ACC112 (cell line): ENCODE results near the gene USP43.

Experiments
- H2AFZ ChIP-seq: fragments of 200-600 bp; sonication (generic); one replicate; pipeline ENCODE4 v1.6.0; 2017; ENCODE audit warnings: antibody characterized with exemption, low read length; ENCODE audit not compliant: unreplicated experiment
- H3K27ac ChIP-seq: fragments of 200-600 bp; sonication (generic); 2 replicates; pipeline ENCODE4 v1.5.1; 2014; ENCODE audit warnings: low read depth, mild to moderate bottlenecking, antibody characterized with exemption, low read length, moderate library complexity
- H3K27me3 ChIP-seq: fragments of 200-600 bp; sonication (generic); 2 replicates; pipeline ENCODE4 v1.6.1; 2014; ENCODE audit warnings: mild to moderate bottlenecking, antibody characterized with exemption, low read length, moderate library complexity, mixed read lengths; ENCODE audit not compliant: insufficient read depth
- H3K36me3 ChIP-seq: fragments of 200-600 bp; sonication (generic); 2 replicates; pipeline ENCODE4 v1.6.1; 2016; ENCODE audit warnings: mild to moderate bottlenecking, antibody characterized with exemption, low read length, moderate library complexity, mixed read lengths; ENCODE audit not compliant: insufficient read depth
- H3K4me1 ChIP-seq: fragments of 200-600 bp; sonication (generic); one replicate; pipeline ENCODE4 v1.6.1; 2016; ENCODE audit warnings: low read length, mixed read lengths; ENCODE audit not compliant: insufficient read depth, unreplicated experiment, control insufficient read depth
- H3K4me3 ChIP-seq: fragments of 200-600 bp; sonication (generic); 2 replicates; pipeline ENCODE4 v1.5.1; 2014; ENCODE audit warnings: mild to moderate bottlenecking, low read depth, low read length
- H3K79me2 ChIP-seq: fragments of 200-600 bp; sonication (generic); one replicate; pipeline ENCODE4 v1.6.0; 2016; ENCODE audit warnings: low read length; ENCODE audit not compliant: control insufficient read depth, unreplicated experiment, insufficient read depth

Gene USP43

GRCh38 chr17:9705745-9706144 is 60.4 kb downstream of the USP43 start:
- no peak overlapping the region for H3K4me3 ChIP-seq
- no peaks in the 10 kb centered on the region for H3K36me3 ChIP-seq
- peaks cover 1% of the 10 kb centered on the region; the same call in 1 of the 2 replicates for H3K27me3 ChIP-seq
- H3K79me2 ChIP-seq: no peaks in the 10 kb centered on the region
- no peaks in the 10 kb centered on the region for H3K4me1 ChIP-seq
- H2AFZ ChIP-seq: no peak overlapping the region
- no peak overlapping the region for H3K27ac ChIP-seq

GRCh38 chr17:9707948-9708347 is 62.6 kb downstream of the USP43 start:
- H3K27me3 ChIP-seq: peaks cover 6% of the 10 kb centered on the region; the same call in 1 of the 2 replicates
- no peaks in the 10 kb centered on the region for H3K4me1 ChIP-seq
- no peak overlapping the region for H2AFZ ChIP-seq
- H3K79me2 ChIP-seq: no peaks in the 10 kb centered on the region
- no peak overlapping the region for H3K27ac ChIP-seq
- H3K4me3 ChIP-seq: no peak overlapping the region
- no peaks in the 10 kb centered on the region for H3K36me3 ChIP-seq

- H3K4me1 ChIP-seq: no peaks in the 10 kb centered on the region
- no peak overlapping the region for H2AFZ ChIP-seq
- H3K79me2 ChIP-seq: no peaks in the 10 kb centered on the region
- no peaks in the 10 kb centered on the region for H3K36me3 ChIP-seq
- no peak overlapping the region for H3K27ac ChIP-seq
- H3K4me3 ChIP-seq: no peak overlapping the region
- H3K27me3 ChIP-seq: peaks cover 10% of the 10 kb centered on the region; the same call in 1 of the 2 replicates
These were observed 69.5 kb downstream of the USP43 start for GRCh38 chr17:9714801-9715200.

- H2AFZ ChIP-seq: no peak overlapping the region
- no peaks in the 10 kb centered on the region for H3K4me1 ChIP-seq
- H3K27ac ChIP-seq: no peak overlapping the region
- H3K4me3 ChIP-seq: no peak overlapping the region
- H3K79me2 ChIP-seq: no peaks in the 10 kb centered on the region
- H3K27me3 ChIP-seq: peaks cover 10% of the 10 kb centered on the region; the same call in 1 of the 2 replicates
- no peaks in the 10 kb centered on the region for H3K36me3 ChIP-seq
These were observed 70.2 kb downstream of the USP43 start for GRCh38 chr17:9715503-9716016.

GRCh38 chr17:9725575-9725974 is 80.3 kb downstream of the USP43 start:
- Histone ChIP-seq H3K36me3 (no peaks in the 10 kb centered on the region), H3K4me3 (no peak overlapping the region), H3K4me1 (no peaks in the 10 kb centered on the region), H3K79me2 (no peaks in the 10 kb centered on the region), H2AFZ (no peak overlapping the region), H3K27me3 (peaks cover 12% of the 10 kb centered on the region; the same call in 1 of the 2 replicates), H3K27ac (no peak overlapping the region)

GRCh38 chr17:9726291-9726690 is 81.0 kb downstream of the USP43 start:
- no peaks in the 10 kb centered on the region for H3K79me2 ChIP-seq
- H3K27ac ChIP-seq: no peak overlapping the region
- H3K27me3 ChIP-seq: peaks cover 12% of the 10 kb centered on the region; the same call in 1 of the 2 replicates
- no peak overlapping the region for H3K4me3 ChIP-seq
- no peak overlapping the region for H2AFZ ChIP-seq
- no peaks in the 10 kb centered on the region for H3K4me1 ChIP-seq
- H3K36me3 ChIP-seq: no peaks in the 10 kb centered on the region

GRCh38 chr17:9728005-9728404 is 82.7 kb downstream of the USP43 start:
- no peak overlapping the region for H2AFZ ChIP-seq
- no peaks in the 10 kb centered on the region for H3K4me1 ChIP-seq
- peaks cover 12% of the 10 kb centered on the region; the same call in 1 of the 2 replicates for H3K27me3 ChIP-seq
- H3K4me3 ChIP-seq: no peak overlapping the region
- H3K79me2 ChIP-seq: no peaks in the 10 kb centered on the region
- H3K36me3 ChIP-seq: no peaks in the 10 kb centered on the region
- no peak overlapping the region for H3K27ac ChIP-seq

GRCh38 chr17:9728564-9728963 is 83.2 kb downstream of the USP43 start:
- no peak overlapping the region for H3K27ac ChIP-seq
- no peak overlapping the region for H3K4me3 ChIP-seq
- peaks cover 12% of the 10 kb centered on the region; the same call in 1 of the 2 replicates for H3K27me3 ChIP-seq
- H2AFZ ChIP-seq: no peak overlapping the region
- H3K79me2 ChIP-seq: no peaks in the 10 kb centered on the region
- H3K4me1 ChIP-seq: no peaks in the 10 kb centered on the region
- H3K36me3 ChIP-seq: no peaks in the 10 kb centered on the region

- H3K27me3 ChIP-seq: peaks cover 12% of the 10 kb centered on the region; the same call in 1 of the 2 replicates
- no peaks in the 10 kb centered on the region for H3K79me2 ChIP-seq
- H3K4me1 ChIP-seq: no peaks in the 10 kb centered on the region
- H3K4me3 ChIP-seq: no peak overlapping the region
- no peak overlapping the region for H2AFZ ChIP-seq
- no peaks in the 10 kb centered on the region for H3K36me3 ChIP-seq
- no peak overlapping the region for H3K27ac ChIP-seq
These were observed 83.8 kb downstream of the USP43 start for GRCh38 chr17:9729034-9729650.

GRCh38 chr17:9729735-9730420 is 84.6 kb downstream of the USP43 start:
- no peaks in the 10 kb centered on the region for H3K79me2 ChIP-seq
- no peak overlapping the region for H3K27ac ChIP-seq
- no peaks in the 10 kb centered on the region for H3K36me3 ChIP-seq
- H2AFZ ChIP-seq: no peak overlapping the region
- H3K4me3 ChIP-seq: no peak overlapping the region
- peaks cover 12% of the 10 kb centered on the region; the same call in 1 of the 2 replicates for H3K27me3 ChIP-seq
- H3K4me1 ChIP-seq: no peaks in the 10 kb centered on the region

GRCh38 chr17:9750524-9750923 is 105.2 kb downstream of the USP43 start:
- Histone ChIP-seq H3K4me1 (no peaks in the 10 kb centered on the region), H3K36me3 (no peaks in the 10 kb centered on the region), H3K27ac (no peak overlapping the region), H3K27me3 (peaks cover 17% of the 10 kb centered on the region), H3K4me3 (no peak overlapping the region), H2AFZ (no peak overlapping the region), H3K79me2 (no peaks in the 10 kb centered on the region)
